HepG2 (cell line): ENCODE data around the gene TMEM229A. TPM values are rescaled to one million over a fixed set of nuclear protein-coding genes. Genes with fewer than 3 reads are reported as not detected.

Source experiments
- ATAC-seq: fragments of 200-7000 bp; cut with Tn5 transposase; 3 replicates; pipeline ENCODE4 v1.9.1; 2020; ENCODE audit warnings: mild to moderate bottlenecking, moderate library complexity
- BruUV-seq: library from RNA; stranded (reverse); fragments of 400-500 nt; replicated peaks from 2 replicates; lab custom pipeline; 2021; lab: Mats Ljungman, UMichigan
- CTCF ChIA-PET: fragments of 300-600 bp; formaldehyde crosslinking; extraction: SDS; loops from one replicate; lab custom pipeline; 2021; ENCODE audit warnings: low total read pairs, inconsistent platforms, low intra/inter-chr PET ratio; lab: Yijun Ruan, JAX
- POLR2A ChIA-PET: fragments of 350-600 bp; sonication (Branson Sonifier 250); formaldehyde crosslinking; loops from one replicate; lab custom pipeline; 2020; ENCODE audit warnings: antibody characterized with exemption, inconsistent platforms; lab: Yijun Ruan, JAX
- DNase-seq: peaks from one replicate; pipeline ENCODE4 v3.0.0-alpha.2; 2015; ENCODE audit warnings: low spot score
- FAIRE-seq: peaks from 3 replicates; lab custom pipeline; 2011; peaks lifted over from hg19 to GRCh38; lab: Jason Lieb, UNC
- H2AFZ ChIP-seq: one replicate; pipeline ENCODE4 v1.6.1; 2011; ENCODE audit warnings: low read length, inconsistent platforms
- H3K27ac ChIP-seq: fragments of 300-600 bp; 3 replicates; pipeline ENCODE4 v1.8.0; 2011; ENCODE audit warnings: mixed run types, mild to moderate bottlenecking, mixed read lengths, low read length, inconsistent platforms; ENCODE audit not compliant: insufficient read depth; ENCODE audit errors: extremely low read length
- H3K27me3 ChIP-seq, 2 experiments: fragments of 200-600 bp in 1 of 2; 2 replicates in 1 of 2; 3 replicates in 1 of 2; pipeline versions ENCODE4 v1.6.0 to v1.8.0; 2011; ENCODE audit warnings: low read length in 2 of 2, mild to moderate bottlenecking in 2 of 2, moderate library complexity in 2 of 2, inconsistent platforms in 1 of 2; ENCODE audit not compliant: insufficient read depth in 2 of 2, control insufficient read depth in 1 of 2
- H3K36me3 ChIP-seq, 2 experiments: fragments of 200-600 bp in 1 of 2; replicated peaks in 1 of 2; 2 replicates in 1 of 2; 3 replicates in 1 of 2; pipeline versions ENCODE4 v1.5.1 to v1.8.0; 2011; ENCODE audit warnings: low read length in 2 of 2, inconsistent platforms in 1 of 2; ENCODE audit not compliant: insufficient read depth in 2 of 2, control insufficient read depth in 1 of 2
- H3K4me1 ChIP-seq: 2 replicates; pipeline ENCODE4 v1.5.1; 2012; ENCODE audit warnings: low read length, inconsistent platforms; ENCODE audit not compliant: insufficient read depth
- H3K4me2 ChIP-seq: 2 replicates; pipeline ENCODE4 v1.6.0; 2011; ENCODE audit warnings: low read depth, low read length, inconsistent platforms
- H3K4me3 ChIP-seq, 3 experiments: fragments of 200-600 bp in 1 of 3; sonication (generic), shearing (Covaris generic) in 1 of 3; replicated peaks in 1 of 3; 2 replicates each; pipeline ENCODE4 v1.5.1; 2011 to 2016; ENCODE audit warnings: low read length in 3 of 3, inconsistent platforms in 2 of 3, low read depth in 2 of 3, mild to moderate bottlenecking in 2 of 3, control low read depth in 1 of 3, mixed read lengths in 1 of 3; ENCODE audit not compliant: insufficient read depth in 1 of 3
- H3K79me2 ChIP-seq: one replicate; pipeline ENCODE4 v1.6.1; 2011; ENCODE audit warnings: low read length, inconsistent platforms; ENCODE audit not compliant: insufficient read depth
- H3K9ac ChIP-seq: 2 replicates; pipeline ENCODE4 v1.6.0; 2011; ENCODE audit warnings: mild to moderate bottlenecking, low read depth, low read length, inconsistent platforms; ENCODE audit not compliant: insufficient read depth
- H3K9me3 ChIP-seq: 2 replicates; pipeline ENCODE4 v1.5.1; 2012; ENCODE audit warnings: mild to moderate bottlenecking, low read length
- H4K20me1 ChIP-seq: 2 replicates; pipeline ENCODE4 v1.6.0; 2011; ENCODE audit warnings: inconsistent platforms, mild to moderate bottlenecking, low read length, moderate library complexity; ENCODE audit not compliant: insufficient read depth
- ASH2L ChIP-seq: fragments of 300-600, 200-600 bp; sonication (generic); IDR thresholded peaks from 2 replicates; pipeline ENCODE4 v1.7.0; 2017; ENCODE audit warnings: low read depth, mild to moderate bottlenecking, moderate library complexity, mixed read lengths, low read length; ENCODE audit not compliant: insufficient read length
- FOXK2 ChIP-seq: fragments of 450-650 bp; IDR thresholded peaks from 2 replicates; pipeline ENCODE4 v1.6.1; 2016
- HDAC1 ChIP-seq: sonication (generic); formaldehyde crosslinking; IDR thresholded peaks from 2 replicates; pipeline ENCODE4 v1.5.1; 2020; ENCODE audit warnings: mild to moderate bottlenecking, missing genetic modification reagents
- ZNF234 ChIP-seq: sonication (generic); formaldehyde crosslinking; conservative IDR thresholded peaks from 2 replicates; pipeline ENCODE4 v1.5.1; 2020; ENCODE audit warnings: mild to moderate bottlenecking, missing genetic modification reagents
- ZNF24 ChIP-seq: fragments of 450-650 bp; IDR thresholded peaks from 2 replicates; pipeline ENCODE4 v1.6.1; 2017; ENCODE audit warnings: antibody characterized with exemption, mild to moderate bottlenecking
- ZNF597 ChIP-seq: sonication (generic); formaldehyde crosslinking; IDR thresholded peaks from 2 replicates; pipeline ENCODE4 v1.5.0; 2020; ENCODE audit warnings: missing genetic modification reagents
- WGBS: methylation state at CpG from one replicate; pipeline ENCODE4 v1.1.6; 2017; ENCODE audit warnings: low lambda C conversion rate; 5-methylcytosine and 5-hydroxymethylcytosine counted together
- in situ Hi-C: cut with HindIII; loops from 2 replicates; pipeline ENCODE4 v1.10.0; 2017; ENCODE audit warnings: low pct_unique_long_range_greater_than_20kb; ENCODE audit not compliant: extremely low pct_ligation_motif_present
- intact Hi-C: fragments of 100-400 bp; cut with micrococcal nuclease; formaldehyde crosslinking; loops from one replicate; pipeline ENCODE4 v1.10.0; 2022; ENCODE audit not compliant: unreplicated experiment
- polyA plus RNA-seq, 8 experiments: library from polyadenylated mRNA; depleted of rRNA in 3 of 8; stranded (reverse) in 7 of 8; unstranded in 1 of 8; fragments of >200 nt; fragmentation: Illumina TruSeq in 4 of 8; extraction: Trizol in 4 of 8; gene quantifications; 2 replicates each; pipeline versions ENCODE4 v1.2.1 to v1.2.3, GENCODE V29; 2011 to 2016; ENCODE audit warnings: low read depth in 4 of 8, missing spikeins in 1 of 8, mixed read lengths in 1 of 8; ENCODE audit not compliant: insufficient read depth in 1 of 8
- total RNA-seq, 5 experiments: library from RNA; depleted of rRNA; stranded (reverse); fragments of >200 nt; fragmentation: Illumina TruSeq; extraction: Trizol; gene quantifications; 2 replicates each; pipeline ENCODE4 v1.2.3, GENCODE V29; 2016; ENCODE audit warnings: low read depth in 1 of 5
- TF ChIP-seq, protein P1 (sequence below): sonication (generic); formaldehyde crosslinking; IDR thresholded peaks from 2 replicates; pipeline ENCODE4 v1.4.0; 2020; ENCODE audit warnings: mild to moderate bottlenecking, missing genetic modification reagents, borderline replicate concordance
- TF ChIP-seq, protein P2 (sequence below): IDR thresholded peaks from 2 replicates; pipeline ENCODE4 v1.6.1; 2016; ENCODE audit warnings: missing genetic modification reagents, missing compliant biosample characterization

TMEM229A gene
- total and polyA plus RNA-seq, 2 of the 13 experiments (the other 11 are each of a cell fraction or from before 2014, with no cell fraction given) = not detected

GRCh38 chr7:123999703-124000102, 33.2 kb downstream of the TMEM229A start:
- H3K4me2 ChIP-seq = no peak overlapping the region
- no peaks in the 10 kb centered on the region for H3K27me3 ChIP-seq
- H3K9ac ChIP-seq = no peak overlapping the region
- CTCF ChIA-PET = no interaction called here
- H2AFZ ChIP-seq = no peak overlapping the region
- FAIRE-seq (no peak), ATAC-seq (no peak), DNase-seq (no peak)
- intact Hi-C loops (no loop called here), in situ Hi-C loops (no loop called here)
- no peak overlapping the region for H3K4me3 ChIP-seq
- 2% methylated on average over 3 of the region's 3 CpGs for WGBS
- no peaks in the 10 kb centered on the region for H4K20me1 ChIP-seq
- H3K9me3 ChIP-seq = no peaks in the 10 kb centered on the region; the same call in 1 of the 2 replicates
- POLR2A ChIA-PET = no interaction called here
- no TSS peak for BruUV-seq
- H3K36me3 ChIP-seq = no peaks in the 10 kb centered on the region
- TF ChIP-seq HDAC1 (CRISPR knock-in tag) (no peak), FOXK2 (no peak)
- H3K4me1 ChIP-seq = no peaks in the 10 kb centered on the region
- no peak overlapping the region for H3K27ac ChIP-seq
- H3K79me2 ChIP-seq = no peaks in the 10 kb centered on the region

- no peaks in the 10 kb centered on the region for H3K79me2 ChIP-seq
- CTCF ChIA-PET = no interaction called here
- TF ChIP-seq ASH2L (no peak), ZNF24 (no peak), ZNF597 (no peak), ZNF234 (CRISPR knock-in tag) (no peak)
- TF ChIP-seq, protein P1, sequence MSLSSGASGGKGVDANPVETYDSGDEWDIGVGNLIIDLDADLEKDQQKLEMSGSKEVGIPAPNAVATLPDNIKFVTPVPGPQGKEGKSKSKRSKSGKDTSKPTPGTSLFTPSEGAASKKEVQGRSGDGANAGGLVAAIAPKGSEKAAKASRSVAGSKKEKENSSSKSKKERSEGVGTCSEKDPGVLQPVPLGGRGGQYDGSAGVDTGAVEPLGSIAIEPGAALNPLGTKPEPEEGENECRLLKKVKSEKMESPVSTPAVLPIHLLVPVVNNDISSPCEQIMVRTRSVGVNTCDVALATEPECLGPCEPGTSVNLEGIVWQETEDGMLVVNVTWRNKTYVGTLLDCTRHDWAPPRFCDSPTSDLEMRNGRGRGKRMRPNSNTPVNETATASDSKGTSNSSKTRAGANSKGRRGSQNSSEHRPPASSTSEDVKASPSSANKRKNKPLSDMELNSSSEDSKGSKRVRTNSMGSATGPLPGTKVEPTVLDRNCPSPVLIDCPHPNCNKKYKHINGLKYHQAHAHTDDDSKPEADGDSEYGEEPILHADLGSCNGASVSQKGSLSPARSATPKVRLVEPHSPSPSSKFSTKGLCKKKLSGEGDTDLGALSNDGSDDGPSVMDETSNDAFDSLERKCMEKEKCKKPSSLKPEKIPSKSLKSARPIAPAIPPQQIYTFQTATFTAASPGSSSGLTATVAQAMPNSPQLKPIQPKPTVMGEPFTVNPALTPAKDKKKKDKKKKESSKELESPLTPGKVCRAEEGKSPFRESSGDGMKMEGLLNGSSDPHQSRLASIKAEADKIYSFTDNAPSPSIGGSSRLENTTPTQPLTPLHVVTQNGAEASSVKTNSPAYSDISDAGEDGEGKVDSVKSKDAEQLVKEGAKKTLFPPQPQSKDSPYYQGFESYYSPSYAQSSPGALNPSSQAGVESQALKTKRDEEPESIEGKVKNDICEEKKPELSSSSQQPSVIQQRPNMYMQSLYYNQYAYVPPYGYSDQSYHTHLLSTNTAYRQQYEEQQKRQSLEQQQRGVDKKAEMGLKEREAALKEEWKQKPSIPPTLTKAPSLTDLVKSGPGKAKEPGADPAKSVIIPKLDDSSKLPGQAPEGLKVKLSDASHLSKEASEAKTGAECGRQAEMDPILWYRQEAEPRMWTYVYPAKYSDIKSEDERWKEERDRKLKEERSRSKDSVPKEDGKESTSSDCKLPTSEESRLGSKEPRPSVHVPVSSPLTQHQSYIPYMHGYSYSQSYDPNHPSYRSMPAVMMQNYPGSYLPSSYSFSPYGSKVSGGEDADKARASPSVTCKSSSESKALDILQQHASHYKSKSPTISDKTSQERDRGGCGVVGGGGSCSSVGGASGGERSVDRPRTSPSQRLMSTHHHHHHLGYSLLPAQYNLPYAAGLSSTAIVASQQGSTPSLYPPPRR = no peak
- TF ChIP-seq, protein P2, sequence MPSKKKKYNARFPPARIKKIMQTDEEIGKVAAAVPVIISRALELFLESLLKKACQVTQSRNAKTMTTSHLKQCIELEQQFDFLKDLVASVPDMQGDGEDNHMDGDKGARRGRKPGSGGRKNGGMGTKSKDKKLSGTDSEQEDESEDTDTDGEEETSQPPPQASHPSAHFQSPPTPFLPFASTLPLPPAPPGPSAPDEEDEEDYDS (CRISPR knock-in tag) = no peak
These were observed 33.9 kb downstream of the TMEM229A start for GRCh38 chr7:123998921-123999320.

More at GRCh38 chr7:123998921-123999320, 33.9 kb downstream of the TMEM229A start:
- Histone ChIP-seq H3K27ac (no peak overlapping the region), H3K27me3 (no peaks in the 10 kb centered on the region), H4K20me1 (no peaks in the 10 kb centered on the region), H3K4me3 (no peak overlapping the region), H3K9ac (no peak overlapping the region), H3K36me3 (no peaks in the 10 kb centered on the region), H3K4me2 (no peak overlapping the region), H3K9me3 (no peaks in the 10 kb centered on the region; the same call in 1 of the 2 replicates), H3K4me1 (no peaks in the 10 kb centered on the region), H2AFZ (no peak overlapping the region)
- no peak for ATAC-seq
- intact Hi-C loops (no loop called here), in situ Hi-C loops (no loop called here)
- POLR2A ChIA-PET = no interaction called here
- DNase-seq = no peak
- 29% methylated on average over 5 of the region's 5 CpGs for WGBS
- no TSS peak for BruUV-seq
- FAIRE-seq = no peak
